Fibroblast of pulmonary artery (primary cell): ENCODE measurements around the gene ZMIZ1.

Experiments
- DNase-seq: peaks from one replicate; pipeline ENCODE4 v3.0.0-alpha.2; 2010; ENCODE audit warnings: low read depth
- H3K4me3 ChIP-seq: replicated peaks from 2 replicates; pipeline ENCODE4 v1.5.1; 2011; ENCODE audit warnings: low read depth, mild to moderate bottlenecking, control low read depth, low read length, moderate library complexity
- CTCF ChIP-seq: IDR thresholded peaks from 2 replicates; pipeline ENCODE4 v1.5.1; 2011; ENCODE audit warnings: mild to moderate bottlenecking, control low read depth, low read length, inconsistent platforms; ENCODE audit errors: missing control alignments

Gene ZMIZ1

GRCh38 chr10:79296431-79296830, 227.7 kb downstream of the ZMIZ1 start:
- TF ChIP-seq CTCF = no peak
- DNase-seq = no peak
- no peak overlapping the region for H3K4me3 ChIP-seq

GRCh38 chr10:79298403-79299244, 229.9 kb downstream of the ZMIZ1 start:
- TF ChIP-seq CTCF = no peak
- peak; percentile 87 for DNase-seq
- no peak overlapping the region for H3K4me3 ChIP-seq

DNA sequence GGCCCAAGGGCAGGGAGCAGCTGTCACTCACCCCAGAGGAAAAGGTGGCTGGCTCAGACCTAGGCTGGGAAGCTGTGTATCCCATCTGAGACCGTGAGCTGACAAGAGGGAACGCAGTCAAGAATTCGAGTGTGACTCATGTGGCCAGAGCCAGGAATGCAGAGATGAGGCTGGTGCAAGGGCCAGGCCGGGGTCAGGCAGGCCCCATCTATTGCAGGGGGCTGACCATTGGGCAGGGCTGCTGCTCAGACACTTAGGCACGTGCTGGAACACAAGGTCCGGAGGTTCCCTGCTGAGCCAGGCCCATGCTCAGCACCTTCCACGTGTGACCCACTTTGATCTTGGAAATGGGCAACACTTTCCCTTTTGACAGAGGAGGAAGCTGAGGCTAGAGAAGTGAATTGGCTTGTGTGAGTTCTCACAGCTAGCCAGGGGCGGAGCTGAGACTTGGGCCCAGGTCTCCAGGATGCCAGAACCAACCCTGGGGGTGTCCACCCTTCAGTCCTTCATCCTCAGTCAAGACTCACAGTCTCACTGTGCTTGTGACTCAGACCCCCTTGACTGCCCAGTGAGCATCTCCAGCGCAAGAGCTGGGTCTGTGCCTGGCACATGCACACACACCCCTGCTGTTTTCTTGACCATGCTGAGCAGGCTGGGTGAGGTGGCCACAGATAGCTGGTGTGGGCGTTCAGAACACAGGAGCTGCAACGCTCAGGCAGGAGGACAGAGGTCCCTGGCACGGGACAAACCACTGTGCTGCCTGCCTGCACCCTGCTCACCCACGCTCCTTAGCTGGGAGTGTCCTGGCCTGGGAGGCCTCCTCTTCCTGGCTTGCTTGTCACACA, 230.9 kb downstream of the ZMIZ1 start:
- DNase-seq = peak; percentile 73
- no peak overlapping the region for H3K4me3 ChIP-seq
- no peak for TF ChIP-seq CTCF

- no peak for DNase-seq
- no peak for TF ChIP-seq CTCF
- no peak overlapping the region for H3K4me3 ChIP-seq
Observed at GRCh38 chr10:79300711-79301110, 231.9 kb downstream of the ZMIZ1 start.

DNA sequence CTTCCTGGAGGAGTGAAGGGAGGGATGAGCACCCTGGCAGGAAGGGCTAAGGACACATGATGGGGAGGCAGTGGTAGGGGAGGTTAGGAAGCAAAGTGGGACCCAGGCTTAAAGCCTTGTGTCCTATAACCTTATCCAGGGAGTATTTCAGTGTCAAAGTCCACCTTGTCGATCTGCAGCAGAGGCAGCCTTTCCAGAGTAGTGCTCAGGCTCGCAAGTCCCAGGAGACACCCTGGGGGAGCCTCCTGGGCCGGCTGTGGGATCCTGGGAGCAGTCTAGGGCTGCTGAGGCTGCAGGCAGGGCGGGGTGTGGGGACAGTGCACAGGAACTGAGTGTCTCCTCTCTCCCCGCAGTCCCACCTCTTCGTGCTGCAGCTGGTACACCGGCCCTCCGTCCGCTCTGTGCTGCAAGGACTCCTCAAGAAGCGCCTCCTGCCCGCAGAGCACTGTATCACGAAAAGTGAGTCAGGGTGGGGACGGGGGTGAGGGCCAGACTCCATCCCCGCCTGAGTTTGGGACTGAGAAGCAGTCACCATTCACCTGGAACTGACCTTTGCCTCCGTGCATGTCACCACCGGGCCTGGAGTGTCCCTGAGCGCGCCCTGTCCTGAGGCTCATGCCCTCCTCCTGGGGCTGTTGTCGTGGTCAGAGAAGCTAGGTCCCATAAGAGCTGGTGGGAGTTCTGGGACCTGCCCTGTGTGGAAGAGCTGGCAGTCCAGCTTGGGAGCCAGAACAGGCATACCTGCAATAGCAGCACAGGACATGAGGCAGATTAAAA, 233.2 kb downstream of the ZMIZ1 start:
- DNase-seq = no peak
- no peak overlapping the region for H3K4me3 ChIP-seq
- TF ChIP-seq CTCF = no peak

GRCh38 chr10:79303631-79304478, 235.1 kb downstream of the ZMIZ1 start:
- no peak for DNase-seq
- no peak overlapping the region for H3K4me3 ChIP-seq
- no peak for TF ChIP-seq CTCF
